ENCODE data around the gene OPRL1. TPM values are rescaled to one million over a fixed set of nuclear protein-coding genes. Genes with fewer than 3 reads are reported as not detected.

OPRL1 gene
- polyA plus RNA-seq, 1 donor from 2014 or later = 3.7 TPM

DNA sequence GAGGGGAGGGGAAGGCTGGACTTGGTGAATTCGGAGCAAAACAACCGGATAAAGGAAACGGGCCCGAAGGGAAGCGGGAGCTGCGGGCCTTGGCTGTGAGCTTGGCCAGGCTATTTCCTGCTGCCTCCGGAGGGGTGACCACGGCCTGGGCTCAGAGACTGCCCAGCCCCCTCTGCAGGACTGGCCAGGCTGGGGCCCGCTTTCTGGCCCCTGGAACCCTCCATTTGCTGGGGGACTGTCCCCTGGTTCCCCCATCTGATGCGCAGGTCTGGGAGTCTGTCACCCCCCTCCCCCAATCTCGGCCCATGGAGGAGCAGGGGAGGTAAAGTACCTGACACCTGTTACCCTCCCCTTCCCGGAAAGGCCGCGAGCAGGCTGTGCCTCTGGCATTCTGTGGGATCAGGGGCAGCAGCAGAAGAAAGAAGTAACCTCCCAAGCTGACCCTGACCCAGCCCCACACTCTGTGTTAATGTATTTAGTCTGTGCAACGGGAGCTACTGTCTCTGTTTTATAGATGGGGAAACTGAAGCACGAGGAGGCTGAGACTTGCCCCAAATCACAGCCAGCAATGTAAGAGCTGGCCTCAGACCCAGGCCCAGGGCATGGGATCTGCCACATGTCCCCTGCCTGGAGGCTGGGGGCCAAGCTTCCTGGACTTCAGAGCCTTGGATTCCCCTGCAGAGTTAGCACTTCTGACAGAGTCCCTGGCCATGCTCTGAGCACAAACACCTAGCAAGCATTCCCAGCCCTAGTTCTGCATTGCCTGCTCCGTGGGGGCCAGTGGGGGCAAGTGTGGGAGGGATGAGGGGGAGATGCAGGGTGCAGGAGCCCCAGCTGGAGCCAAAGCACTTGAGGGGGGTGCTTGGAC lies 40.4 kb upstream of the OPRL1 start:
- Mint-ChIP-seq H3K4me1 (peaks cover 2 to 13% (median 5%) of the 10 kb centered on the region in 3 donors), H3K36me3 (no peaks in the 10 kb centered on the region), H3K9me3 (no peaks in the 10 kb centered on the region), H3K27me3 (peaks cover 12% of the 10 kb centered on the region), H3K4me3 (peak overlapping the region; percentile 55 to 88 (median 64)), H3K27ac (peak overlapping the region in 1 of 3 donors; percentile 67)

DNA sequence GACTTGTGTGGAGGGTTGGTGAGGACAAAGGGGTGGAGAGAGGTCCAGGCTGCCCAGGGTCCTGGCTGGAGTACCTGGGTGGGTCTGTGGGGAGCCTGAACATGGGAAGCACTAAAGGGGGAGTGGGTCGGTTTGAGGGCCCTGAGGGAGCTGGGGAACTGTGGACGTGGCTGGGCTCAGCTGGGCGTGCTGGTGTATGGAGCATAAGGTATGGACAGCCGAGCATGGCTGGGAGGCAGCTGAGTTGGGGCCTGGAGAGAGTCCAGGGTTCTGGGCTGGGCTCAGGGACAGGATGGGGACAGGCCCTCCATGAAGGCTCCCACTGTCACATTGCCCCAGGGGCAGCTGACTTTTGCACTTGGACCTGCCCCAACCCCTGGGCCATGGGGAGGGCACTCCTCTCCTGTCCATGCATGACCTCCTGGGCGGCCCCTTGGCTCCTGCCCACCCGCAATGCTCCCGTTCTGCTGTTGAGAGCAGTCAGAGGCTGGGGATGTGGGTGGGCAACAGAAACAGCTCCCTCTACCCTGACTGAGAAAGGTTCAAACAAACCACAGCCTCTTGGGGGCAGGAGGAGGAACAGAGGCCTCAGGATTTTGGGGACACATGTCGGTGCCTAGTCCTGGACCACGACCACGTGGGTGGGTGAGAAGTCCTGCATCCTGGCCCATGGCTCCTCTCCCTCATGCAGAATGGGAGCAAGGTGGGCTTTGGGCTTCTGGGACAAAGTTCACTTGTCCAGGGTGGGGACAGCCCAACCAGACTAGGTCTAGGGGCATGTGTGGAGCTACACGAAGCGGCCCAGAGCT lies 39.4 kb upstream of the OPRL1 start:
- H3K27ac Mint-ChIP-seq = peak overlapping the region in 1 of 3 donors; percentile 77
- H3K4me1 Mint-ChIP-seq = peaks cover 2 to 13% (median 5%) of the 10 kb centered on the region in 3 donors

GRCh38 chr20:64041040-64041780 lies 38.7 kb upstream of the OPRL1 start:
- Mint-ChIP-seq H3K4me3 (peak overlapping the region in 3 of 4 donors; percentile 57 to 90 (median 57)), H3K27me3 (peaks cover 15% of the 10 kb centered on the region), H3K27ac (no peak overlapping the region), H3K9me3 (no peaks in the 10 kb centered on the region), H3K4me1 (peaks cover 2 to 13% (median 5%) of the 10 kb centered on the region in 3 donors), H3K36me3 (no peaks in the 10 kb centered on the region)

More for the DNA sequence above, 39.4 kb upstream of the OPRL1 start:
- Mint-ChIP-seq H3K9me3 (no peaks in the 10 kb centered on the region), H3K36me3 (no peaks in the 10 kb centered on the region), H3K27me3 (peaks cover 12% of the 10 kb centered on the region), H3K4me3 (peak overlapping the region; percentile 33 to 58 (median 42))

GRCh38 chr20:64041781-64042053 lies 38.2 kb upstream of the OPRL1 start:
- H3K4me3 Mint-ChIP-seq = peak overlapping the region in 3 of 4 donors; percentile 75 to 90 (median 89)
- H3K9me3 Mint-ChIP-seq = no peaks in the 10 kb centered on the region
- H3K4me1 Mint-ChIP-seq = peaks cover 2 to 13% (median 5%) of the 10 kb centered on the region in 3 donors
- H3K36me3 Mint-ChIP-seq = no peaks in the 10 kb centered on the region
- H3K27me3 Mint-ChIP-seq = peaks cover 19% of the 10 kb centered on the region
- no peak overlapping the region for H3K27ac Mint-ChIP-seq

DNA sequence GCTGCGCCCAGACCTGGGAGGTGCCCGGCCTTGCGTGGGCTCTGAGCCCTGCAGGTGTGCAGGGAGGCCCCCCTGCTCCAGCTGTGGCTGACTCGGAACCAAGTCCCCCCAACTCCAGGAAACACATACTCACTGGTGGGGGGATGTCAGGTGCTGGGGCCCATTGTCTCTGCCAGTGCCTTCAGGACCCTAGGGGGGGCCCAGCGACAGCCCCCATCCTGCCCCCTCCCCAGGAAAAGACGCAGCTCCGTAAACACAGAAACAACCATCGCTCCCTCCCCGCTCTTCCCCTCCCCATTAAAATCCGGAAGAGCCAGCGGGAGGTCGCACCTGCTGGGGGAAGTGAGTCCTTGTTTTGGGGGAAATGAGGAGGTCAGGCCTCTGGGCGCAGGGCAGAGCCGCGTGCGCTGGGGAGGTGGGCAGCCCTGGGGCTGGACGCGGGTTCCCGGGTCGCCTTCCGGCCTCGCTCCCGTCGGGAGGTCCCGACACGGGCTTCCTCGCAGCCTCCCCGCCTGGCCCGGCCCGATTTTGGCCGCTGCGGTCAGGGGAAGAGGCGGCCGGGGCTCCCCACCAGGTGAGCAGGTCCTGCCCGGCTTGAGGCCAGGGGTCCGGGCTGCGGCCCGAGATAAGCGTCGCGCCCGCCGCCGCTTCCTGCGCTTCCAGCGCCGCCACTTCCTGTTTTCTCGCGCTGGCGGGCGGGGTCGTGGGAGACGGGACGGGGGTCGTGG lies 37.7 kb upstream of the OPRL1 start:
- H3K27ac Mint-ChIP-seq = no peak overlapping the region
- H3K4me1 Mint-ChIP-seq = peaks cover 2 to 13% (median 5%) of the 10 kb centered on the region in 3 donors
- no peaks in the 10 kb centered on the region for H3K9me3 Mint-ChIP-seq
- peaks cover 24% of the 10 kb centered on the region for H3K27me3 Mint-ChIP-seq
- H3K4me3 Mint-ChIP-seq = peak overlapping the region in 3 of 4 donors; percentile 75 to 90 (median 89)
- no peaks in the 10 kb centered on the region for H3K36me3 Mint-ChIP-seq

DNA sequence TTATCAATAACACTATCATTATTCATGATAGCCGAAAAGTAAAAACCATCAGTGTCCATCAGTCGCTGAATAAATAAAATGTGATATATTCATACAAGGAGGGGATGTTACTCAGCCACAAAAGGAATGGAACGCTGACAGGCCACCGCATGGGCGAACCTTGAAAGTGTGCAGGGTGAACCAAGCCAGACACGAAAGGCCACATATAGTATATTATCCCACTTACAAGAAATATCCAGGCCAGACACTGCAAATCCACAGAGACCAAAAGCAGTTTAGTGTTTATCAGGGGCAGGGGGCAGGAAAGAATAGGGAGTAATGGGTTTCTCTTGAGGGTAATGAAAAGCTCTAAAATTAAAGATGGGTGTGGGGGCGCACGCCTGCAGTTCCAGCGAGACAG lies 36.1 kb upstream of the OPRL1 start:
- Mint-ChIP-seq H3K27ac (no peak overlapping the region), H3K27me3 (peaks cover 26% of the 10 kb centered on the region), H3K4me1 (peaks cover 0 to 13% (median 2%) of the 10 kb centered on the region in 3 donors), H3K36me3 (no peaks in the 10 kb centered on the region), H3K4me3 (peak overlapping the region in 3 of 4 donors; percentile 54 to 86 (median 83)), H3K9me3 (no peaks in the 10 kb centered on the region)

DNA sequence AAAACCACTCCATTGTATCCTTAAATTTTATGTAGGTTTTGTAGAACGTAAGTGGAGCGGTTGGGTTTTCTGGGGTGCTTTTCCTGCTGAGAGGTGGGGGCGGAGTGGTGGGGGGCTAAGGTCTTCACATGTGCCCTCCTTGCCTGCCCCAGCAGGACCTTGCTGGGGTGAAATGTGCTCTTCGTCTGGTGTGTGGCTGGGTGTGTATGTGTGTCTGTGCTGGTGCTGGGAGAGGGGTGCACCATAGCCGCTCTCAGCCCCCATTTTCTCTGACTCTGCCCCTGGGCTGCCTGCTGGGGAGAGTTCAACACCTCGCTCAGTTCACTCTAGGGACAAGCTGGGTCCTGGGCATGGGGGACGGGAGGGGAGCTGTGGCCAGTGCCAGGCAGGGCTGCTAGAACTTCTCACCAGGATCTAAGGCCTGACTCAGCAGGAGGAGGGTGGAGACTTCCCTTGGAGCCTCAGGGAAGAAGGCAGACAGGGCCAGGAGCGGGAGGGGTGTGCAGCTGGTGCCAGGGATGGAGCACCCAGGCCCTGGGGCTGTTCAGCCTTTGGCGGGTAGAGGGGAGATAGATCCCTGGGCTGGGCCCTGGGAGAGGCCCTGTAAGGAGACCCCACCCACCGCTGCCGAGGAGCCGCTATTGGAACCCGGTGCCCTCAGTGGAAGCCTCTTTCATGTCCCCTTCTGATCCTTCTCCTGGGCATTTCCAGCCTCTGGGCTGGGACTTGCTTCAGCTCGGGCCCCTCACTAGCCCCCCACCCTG lies 35.2 kb upstream of the OPRL1 start:
- no peaks in the 10 kb centered on the region for H3K9me3 Mint-ChIP-seq
- H3K4me3 Mint-ChIP-seq = peak overlapping the region in 1 of 4 donors; percentile 54
- no peaks in the 10 kb centered on the region for H3K36me3 Mint-ChIP-seq
- H3K27me3 Mint-ChIP-seq = peaks cover 26% of the 10 kb centered on the region
- H3K4me1 Mint-ChIP-seq = peaks cover 0 to 12% (median 3%) of the 10 kb centered on the region in 3 donors
- H3K27ac Mint-ChIP-seq = peak overlapping the region in 1 of 3 donors; percentile 71

DNA sequence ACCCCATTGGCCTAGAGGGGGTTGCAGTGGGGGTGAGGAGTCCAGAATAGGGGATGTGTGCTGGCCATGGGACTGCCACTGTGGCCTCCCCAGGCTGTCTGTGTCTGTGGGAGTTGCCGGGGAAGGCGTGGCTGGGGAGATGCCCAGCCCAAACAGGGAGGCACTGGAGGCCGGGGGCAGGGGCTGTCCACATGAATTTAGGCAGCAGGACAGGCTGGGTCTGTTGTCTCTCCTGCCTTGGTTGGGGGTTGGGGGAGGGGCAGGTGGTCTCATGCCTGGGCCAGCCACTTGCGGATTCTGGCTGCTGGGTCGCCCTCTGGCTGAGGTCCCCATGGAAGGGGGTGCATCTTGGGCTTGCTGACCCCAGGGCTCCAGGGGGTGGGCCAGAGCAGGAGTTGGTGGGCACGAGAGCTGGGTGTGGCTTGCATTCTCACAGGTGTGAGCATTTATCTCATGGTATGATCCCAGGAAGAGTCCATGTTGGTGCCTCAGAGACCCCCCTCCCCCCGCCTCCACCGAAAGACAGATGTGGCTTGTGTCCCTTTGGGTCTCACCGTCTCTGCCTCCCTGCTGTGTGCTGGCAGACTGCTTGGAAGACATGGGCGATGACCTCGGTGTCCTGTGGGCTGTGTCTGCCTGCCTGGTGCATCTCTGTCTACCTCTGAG lies 34.4 kb upstream of the OPRL1 start:
- peaks cover 0 to 5% (median 3%) of the 10 kb centered on the region in 3 donors for H3K4me1 Mint-ChIP-seq
- peaks cover 27% of the 10 kb centered on the region for H3K27me3 Mint-ChIP-seq
- H3K27ac Mint-ChIP-seq = no peak overlapping the region

DNA sequence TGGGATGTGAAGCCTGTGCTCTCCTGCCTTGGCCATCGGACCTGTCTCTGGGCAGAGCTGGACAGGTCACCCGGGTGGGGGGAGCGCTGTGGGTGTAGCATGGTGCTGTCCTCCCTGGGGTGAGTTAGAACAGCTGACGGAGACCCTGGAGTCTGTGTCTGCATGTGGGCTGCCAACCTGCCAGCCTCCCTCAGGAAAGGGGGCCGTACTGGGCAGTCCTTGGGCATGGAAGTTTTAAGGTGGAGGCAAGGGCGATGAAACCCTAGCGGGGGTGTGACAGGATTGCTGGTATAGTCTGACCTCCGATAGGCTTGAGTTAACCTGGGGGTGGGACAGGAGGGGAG lies 32.9 kb upstream of the OPRL1 start:
- H3K4me1 Mint-ChIP-seq = peaks cover 0 to 5% (median 3%) of the 10 kb centered on the region in 3 donors
- no peak overlapping the region for H3K27ac Mint-ChIP-seq
- no peak overlapping the region for H3K4me3 Mint-ChIP-seq
- H3K27me3 Mint-ChIP-seq = peaks cover 37% of the 10 kb centered on the region
- no peaks in the 10 kb centered on the region for H3K36me3 Mint-ChIP-seq
- no peaks in the 10 kb centered on the region for H3K9me3 Mint-ChIP-seq

More for the DNA sequence above, 34.4 kb upstream of the OPRL1 start:
- no peaks in the 10 kb centered on the region for H3K9me3 Mint-ChIP-seq
- no peaks in the 10 kb centered on the region for H3K36me3 Mint-ChIP-seq
- H3K4me3 Mint-ChIP-seq = no peak overlapping the region

GRCh38 chr20:64047968-64048401 lies 31.9 kb upstream of the OPRL1 start:
- H3K9me3 Mint-ChIP-seq = no peaks in the 10 kb centered on the region
- H3K27me3 Mint-ChIP-seq = peaks cover 40% of the 10 kb centered on the region
- peak overlapping the region in 1 of 4 donors; percentile 16 for H3K4me3 Mint-ChIP-seq
- H3K36me3 Mint-ChIP-seq = no peaks in the 10 kb centered on the region
- H3K27ac Mint-ChIP-seq = no peak overlapping the region
- H3K4me1 Mint-ChIP-seq = peaks cover 0 to 5% (median 1%) of the 10 kb centered on the region in 3 donors

DNA sequence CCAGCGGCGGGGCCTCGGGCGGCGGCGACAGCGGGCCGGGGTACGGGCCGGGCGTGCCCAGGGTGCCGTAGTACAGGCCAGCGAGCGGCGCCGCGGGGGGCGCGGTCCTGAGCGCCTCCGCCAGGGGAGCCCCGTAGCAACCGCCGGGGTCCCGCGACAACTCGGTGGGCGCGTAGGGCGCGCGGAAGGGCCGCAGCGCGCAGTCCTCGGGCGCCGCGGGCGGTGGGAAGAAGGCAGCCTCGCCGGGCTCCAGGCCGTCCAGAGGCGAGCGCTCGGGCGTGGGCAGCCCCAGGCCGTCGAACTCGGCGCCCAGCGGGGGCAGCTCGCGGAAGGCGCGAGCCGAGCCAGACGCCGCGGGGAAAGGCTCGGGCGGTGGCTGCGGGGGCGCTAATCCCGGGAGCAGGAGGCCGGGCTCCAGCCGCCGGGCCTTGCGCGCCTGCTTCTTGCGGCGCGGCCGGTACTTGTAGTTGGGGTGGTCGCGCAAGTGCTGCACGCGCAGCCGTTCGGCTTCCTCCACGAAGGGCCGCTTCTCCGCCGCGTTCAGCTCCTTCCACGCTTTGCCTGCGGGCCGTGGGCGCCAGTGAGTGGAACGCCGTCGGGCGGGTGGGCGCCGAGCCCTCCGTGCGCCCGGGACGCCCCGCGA lies 31.4 kb upstream of the OPRL1 start:
- Mint-ChIP-seq H3K27ac (no peak overlapping the region), H3K27me3 (peaks cover 45% of the 10 kb centered on the region), H3K4me1 (peaks cover 0 to 4% (median 4%) of the 10 kb centered on the region in 3 donors), H3K4me3 (no peak overlapping the region), H3K36me3 (no peaks in the 10 kb centered on the region), H3K9me3 (no peaks in the 10 kb centered on the region)

GRCh38 chr20:64049060-64049877 lies 30.6 kb upstream of the OPRL1 start, which contains the start of gene SOX18:
TSS of gene SOX18 (minus strand) at chr20:64049639. CDS start at chr20:64049516, 123 bp downstream.
- H3K27me3 Mint-ChIP-seq = peaks cover 47% of the 10 kb centered on the region

More at GRCh38 chr20:64049060-64049877, 30.6 kb upstream of the OPRL1 start, which contains the start of gene SOX18:
- peak within 1 kb of the TSS in 1 of 3 donors; percentile 48 for H3K27ac Mint-ChIP-seq
- H3K4me3 Mint-ChIP-seq = peak within 1 kb of the TSS in 3 of 4 donors; percentile 48 to 70 (median 58)
- no peaks in the 10 kb centered on the region for H3K36me3 Mint-ChIP-seq
- H3K4me1 Mint-ChIP-seq = peaks cover 0 to 4% (median 0%) of the 10 kb centered on the region in 3 donors
- H3K9me3 Mint-ChIP-seq = no peaks in the 10 kb centered on the region
